H9 (cell line): ENCODE results near the gene NUP214. TPM values are rescaled to one million over a fixed set of nuclear protein-coding genes. Genes with fewer than 3 reads are reported as not detected.

Source experiments
- DNase-seq: peaks from one replicate; pipeline ENCODE4 v3.0.0-alpha.2; 2017
- H2AFZ ChIP-seq: one replicate; pipeline ENCODE4 v1.6.1; 2013; ENCODE audit warnings: mild to moderate bottlenecking, low read length, control low read depth, moderate library complexity
- H2AK5ac ChIP-seq: 2 replicates; pipeline ENCODE4 v1.6.1; 2013; ENCODE audit warnings: low read length, control low read depth, mixed read lengths; ENCODE audit not compliant: insufficient read length
- H2BK120ac ChIP-seq: one replicate; pipeline ENCODE4 v1.6.1; 2013; ENCODE audit warnings: low read depth, mild to moderate bottlenecking, low read length, control low read depth, inconsistent platforms; ENCODE audit not compliant: poor library complexity, severe bottlenecking
- H2BK12ac ChIP-seq: 2 replicates; pipeline ENCODE4 v1.6.1; 2013; ENCODE audit warnings: low read length, control low read depth, mixed read lengths, low read depth; ENCODE audit not compliant: insufficient read length
- H2BK15ac ChIP-seq: 2 replicates; pipeline ENCODE4 v1.6.1; 2013; ENCODE audit warnings: low read depth, low read length, control low read depth
- H2BK20ac ChIP-seq: one replicate; pipeline ENCODE4 v1.6.1; 2013; ENCODE audit warnings: low read depth, mild to moderate bottlenecking, low read length, control low read depth, inconsistent platforms; ENCODE audit not compliant: poor library complexity, severe bottlenecking
- H2BK5ac ChIP-seq: 2 replicates; pipeline ENCODE4 v1.6.1; 2013; ENCODE audit warnings: low read length, control low read depth, mixed read lengths; ENCODE audit not compliant: insufficient read length
- H3K14ac ChIP-seq: 2 replicates; pipeline ENCODE4 v1.6.1; 2013; ENCODE audit warnings: low read length, control low read depth; ENCODE audit not compliant: insufficient read depth
- H3K18ac ChIP-seq: 2 replicates; pipeline ENCODE4 v1.6.1; 2013; ENCODE audit warnings: low read depth, mild to moderate bottlenecking, mixed read lengths, low read length, control low read depth; ENCODE audit not compliant: insufficient read length
- H3K23ac ChIP-seq: 2 replicates; pipeline ENCODE4 v1.6.1; 2013; ENCODE audit warnings: low read length, control low read depth, mixed read lengths, low read depth; ENCODE audit not compliant: insufficient read length
- H3K23me2 ChIP-seq: 2 replicates; pipeline ENCODE4 v1.6.1; 2013; ENCODE audit warnings: low read depth, mild to moderate bottlenecking, mixed read lengths, low read length, control low read depth; ENCODE audit not compliant: insufficient read length, poor library complexity, severe bottlenecking
- H3K27ac ChIP-seq: 2 replicates; pipeline ENCODE4 v1.5.1; 2013; ENCODE audit warnings: low read length, control low read depth, mixed read lengths, low read depth; ENCODE audit not compliant: insufficient read length
- H3K27me3 ChIP-seq: 2 replicates; pipeline ENCODE4 v1.6.1; 2013; ENCODE audit warnings: low read length, control low read depth, inconsistent platforms; ENCODE audit not compliant: insufficient read depth
- H3K4ac ChIP-seq: 2 replicates; pipeline ENCODE4 v1.6.1; 2013; ENCODE audit warnings: low read depth, mild to moderate bottlenecking, control low read depth, inconsistent platforms, low read length, moderate library complexity
- H3K4me1 ChIP-seq: 2 replicates; pipeline ENCODE4 v1.6.1; 2013; ENCODE audit warnings: low read length, control low read depth, inconsistent platforms; ENCODE audit not compliant: insufficient read depth
- H3K4me2 ChIP-seq: 2 replicates; pipeline ENCODE4 v1.6.1; 2013; ENCODE audit warnings: low read length, control low read depth, mixed read lengths; ENCODE audit not compliant: insufficient read length, insufficient read depth
- H3K56ac ChIP-seq: 2 replicates; pipeline ENCODE4 v1.6.1; 2013; ENCODE audit warnings: low read depth, mild to moderate bottlenecking, mixed read lengths, low read length, control low read depth; ENCODE audit not compliant: insufficient read length
- H3K79me1 ChIP-seq: 2 replicates; pipeline ENCODE4 v1.6.1; 2013; ENCODE audit warnings: low read depth, mild to moderate bottlenecking, moderate library complexity, low read length, control low read depth, inconsistent platforms; ENCODE audit not compliant: insufficient read depth, poor library complexity, severe bottlenecking
- H3K79me2 ChIP-seq: 2 replicates; pipeline ENCODE4 v1.6.1; 2013; ENCODE audit warnings: low read length, control low read depth, inconsistent platforms; ENCODE audit not compliant: insufficient read depth
- H3K9ac ChIP-seq: 2 replicates; pipeline ENCODE4 v1.6.1; 2013; ENCODE audit warnings: low read length, control low read depth, mixed read lengths; ENCODE audit not compliant: insufficient read length; ENCODE audit errors: extremely low read depth
- H3K9me3 ChIP-seq: one replicate; pipeline ENCODE4 v1.6.1; 2013; ENCODE audit warnings: low read depth, low read length, inconsistent platforms; ENCODE audit not compliant: control insufficient read depth
- H3T11ph ChIP-seq: one replicate; pipeline ENCODE4 v1.6.1; 2013; ENCODE audit warnings: mild to moderate bottlenecking, low read length, control low read depth, inconsistent platforms
- H4K20me1 ChIP-seq: one replicate; pipeline ENCODE4 v1.6.1; 2013; ENCODE audit not compliant: control insufficient read depth, insufficient read length, insufficient read depth
- H4K5ac ChIP-seq: 2 replicates; pipeline ENCODE4 v1.6.1; 2013; ENCODE audit warnings: low read depth, mild to moderate bottlenecking, mixed read lengths, low read length, control low read depth; ENCODE audit not compliant: insufficient read length
- H4K8ac ChIP-seq: replicated peaks from 2 replicates; pipeline ENCODE4 v1.6.1; 2013; ENCODE audit warnings: low read length, control low read depth, mixed read lengths, low read depth; ENCODE audit not compliant: insufficient read length
- H4K91ac ChIP-seq: 2 replicates; pipeline ENCODE4 v1.6.1; 2013; ENCODE audit warnings: low read depth, mild to moderate bottlenecking, moderate library complexity, mixed read lengths, low read length, control low read depth; ENCODE audit not compliant: insufficient read length
- H3K27ac Mint-ChIP-seq, 3 experiments: 2 replicates in 2 of 3; 3 replicates in 1 of 3; pipeline ENCODE4 v1.8.0; 2020 to 2021; ENCODE audit warnings: mixed read lengths in 3 of 3, mild to moderate bottlenecking in 1 of 3, moderate library complexity in 1 of 3
- H3K27me3 Mint-ChIP-seq: 2 replicates; pipeline ENCODE4 v1.8.0; 2021; ENCODE audit warnings: low read depth, mild to moderate bottlenecking, moderate library complexity, mixed read lengths
- H3K36me3 Mint-ChIP-seq, 3 experiments: 2 replicates in 2 of 3; 3 replicates in 1 of 3; pipeline ENCODE4 v1.8.0; 2020 to 2021; ENCODE audit warnings: low read depth in 3 of 3, mixed read lengths in 3 of 3; ENCODE audit not compliant: insufficient read depth in 1 of 3
- H3K4me1 Mint-ChIP-seq, 2 experiments: 2 replicates each; pipeline ENCODE4 v1.8.0; 2020; ENCODE audit warnings: mixed read lengths in 2 of 2
- H3K4me3 Mint-ChIP-seq, 2 experiments: 2 replicates in 1 of 2; 3 replicates in 1 of 2; pipeline ENCODE4 v1.8.0; 2020 to 2021; ENCODE audit warnings: mild to moderate bottlenecking in 2 of 2, mixed read lengths in 2 of 2, moderate library complexity in 1 of 2
- H3K9me3 Mint-ChIP-seq, 2 experiments: 2 replicates in 1 of 2; 3 replicates in 1 of 2; pipeline ENCODE4 v1.8.0; 2020; ENCODE audit warnings: mild to moderate bottlenecking in 2 of 2, mixed read lengths in 2 of 2, moderate library complexity in 1 of 2
- WGBS: extraction: QIAGEN DNeasy Blood & Tissue Kit; methylation state at CpG from one replicate; pipeline ENCODE4 v1.1.7; 2013; ENCODE audit warnings: missing lambda C conversion rate, low lambda C conversion rate, mixed read lengths; ENCODE audit not compliant: insufficient read length; ENCODE audit errors: extremely low coverage; 5-methylcytosine and 5-hydroxymethylcytosine counted together
- total RNA-seq: library from RNA; stranded (reverse); gene quantifications from 2 replicates; pipeline ENCODE4 v1.2.1, GENCODE V29; 2021
- TF ChIP-seq, protein P1 (sequence below): fragments of 200-600 bp; sonication (generic); conservative IDR thresholded peaks from 3 replicates; pipeline ENCODE4 v1.8.0; 2021; ENCODE audit warnings: antibody characterized with exemption, mild to moderate bottlenecking

Gene NUP214
- total RNA-seq, 1 experiment from 2014 or later, result 53.8 TPM

GRCh38 chr9:131082774-131083512 is 42.4 kb upstream of the NUP214 start:
- no peak overlapping the region for H3K4me2 ChIP-seq
- H2BK120ac ChIP-seq, result no peak overlapping the region
- no peak overlapping the region for H4K5ac ChIP-seq
- no peak overlapping the region for H2BK20ac ChIP-seq
- Mint-ChIP-seq H3K9me3 (no peaks in the 10 kb centered on the region), H3K4me3 (no peak overlapping the region), H3K27ac (no peak overlapping the region), H3K27me3 (no peaks in the 10 kb centered on the region; the same call in 1 of the 2 replicates), H3K36me3 (no peaks in the 10 kb centered on the region; a peak in 2 of 7 replicates), H3K4me1 (no peaks in the 10 kb centered on the region)
- no peak for DNase-seq
- H3K79me2 ChIP-seq, result no peaks in the 10 kb centered on the region
- H2BK5ac ChIP-seq, result no peak overlapping the region
- no peak overlapping the region for H3K14ac ChIP-seq
- no peak overlapping the region for H3K9ac ChIP-seq
- no peaks in the 10 kb centered on the region for H3K23me2 ChIP-seq
- H3K18ac ChIP-seq, result no peak overlapping the region
- H4K8ac ChIP-seq, result no peak overlapping the region
- H3T11ph ChIP-seq, result no peak overlapping the region
- no peak overlapping the region for H2AFZ ChIP-seq
- H3K27me3 ChIP-seq, result no peaks in the 10 kb centered on the region
- no CpG with 5 or more reads among the region's 11 CpGs for WGBS
- H3K9me3 ChIP-seq, result no peaks in the 10 kb centered on the region
- H3K4me1 ChIP-seq, result no peaks in the 10 kb centered on the region
- H3K79me1 ChIP-seq, result no peaks in the 10 kb centered on the region
- no peak overlapping the region for H4K91ac ChIP-seq
- no peak overlapping the region for H3K27ac ChIP-seq
- H2BK15ac ChIP-seq, result no peak overlapping the region
- no peak overlapping the region for H2BK12ac ChIP-seq
- no peaks in the 10 kb centered on the region for H4K20me1 ChIP-seq
- no peak overlapping the region for H3K23ac ChIP-seq
- no peak overlapping the region for H3K4ac ChIP-seq
- TF ChIP-seq, protein P1, sequence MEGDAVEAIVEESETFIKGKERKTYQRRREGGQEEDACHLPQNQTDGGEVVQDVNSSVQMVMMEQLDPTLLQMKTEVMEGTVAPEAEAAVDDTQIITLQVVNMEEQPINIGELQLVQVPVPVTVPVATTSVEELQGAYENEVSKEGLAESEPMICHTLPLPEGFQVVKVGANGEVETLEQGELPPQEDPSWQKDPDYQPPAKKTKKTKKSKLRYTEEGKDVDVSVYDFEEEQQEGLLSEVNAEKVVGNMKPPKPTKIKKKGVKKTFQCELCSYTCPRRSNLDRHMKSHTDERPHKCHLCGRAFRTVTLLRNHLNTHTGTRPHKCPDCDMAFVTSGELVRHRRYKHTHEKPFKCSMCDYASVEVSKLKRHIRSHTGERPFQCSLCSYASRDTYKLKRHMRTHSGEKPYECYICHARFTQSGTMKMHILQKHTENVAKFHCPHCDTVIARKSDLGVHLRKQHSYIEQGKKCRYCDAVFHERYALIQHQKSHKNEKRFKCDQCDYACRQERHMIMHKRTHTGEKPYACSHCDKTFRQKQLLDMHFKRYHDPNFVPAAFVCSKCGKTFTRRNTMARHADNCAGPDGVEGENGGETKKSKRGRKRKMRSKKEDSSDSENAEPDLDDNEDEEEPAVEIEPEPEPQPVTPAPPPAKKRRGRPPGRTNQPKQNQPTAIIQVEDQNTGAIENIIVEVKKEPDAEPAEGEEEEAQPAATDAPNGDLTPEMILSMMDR, result no peak
- no peak overlapping the region for H3K56ac ChIP-seq
- H2AK5ac ChIP-seq, result no peak overlapping the region
